Liver (tissue), 3 donors: ENCODE results near the gene LCN6.

Source experiments
- ATF3 ChIP-seq: IDR thresholded peaks from 2 replicates; pipeline ENCODE4 v1.6.1; 2016; ENCODE audit warnings: antibody characterized with exemption
- CTCF ChIP-seq: fragments of 150-350 bp; IDR thresholded peaks from 2 replicates; pipeline ENCODE4 v1.5.1; 2017; ENCODE audit warnings: improper control_type of control experiment, low read depth, low read length; ENCODE audit not compliant: missing input control
- EGR1 ChIP-seq, 2 donors: IDR thresholded peaks; 2 replicates each; pipeline ENCODE4 v1.6.1; 2016 to 2018; ENCODE audit warnings: antibody characterized with exemption in 2 of 2, low read depth in 2 of 2
- MAX ChIP-seq: IDR thresholded peaks from 2 replicates; pipeline ENCODE4 v1.6.1; 2016; ENCODE audit warnings: antibody characterized with exemption
- REST ChIP-seq: IDR thresholded peaks from 2 replicates; pipeline ENCODE4 v1.6.1; 2016; ENCODE audit warnings: antibody characterized with exemption, mild to moderate bottlenecking
- YY1 ChIP-seq: IDR thresholded peaks from 2 replicates; pipeline ENCODE4 v1.6.1; 2016; ENCODE audit warnings: antibody characterized with exemption, mild to moderate bottlenecking
- ZBTB33 ChIP-seq: IDR thresholded peaks from 2 replicates; pipeline ENCODE4 v1.6.1; 2016; ENCODE audit warnings: antibody characterized with exemption
- donor health status: healthy.
- donor health status: healthy.

GRCh38 chr9:136728080-136728547, 20.2 kb downstream of the LCN6 start:
- TF ChIP-seq ZBTB33: no peak
- TF ChIP-seq CTCF: peak; percentile 90
- peak; percentile 79 for TF ChIP-seq REST
- no peak for TF ChIP-seq ATF3
- no peak for TF ChIP-seq MAX
- no peak for TF ChIP-seq EGR1 (IDR thresholded peaks at IDR 0.05; ENCODE audit: low read depth in 2 of 2)
- peak; percentile 62 for TF ChIP-seq YY1
